GM19397 (cell line): ENCODE measurements around the gene MMP24OS.

Experiments used
- ATAC-seq: cut with Tn5 transposase; IDR thresholded peaks from one replicate; pipeline ENCODE4 v1.9.1; 2021; ENCODE audit warnings: mild to moderate bottlenecking, moderate library complexity; ENCODE audit not compliant: unreplicated experiment

Gene MMP24OS

DNA sequence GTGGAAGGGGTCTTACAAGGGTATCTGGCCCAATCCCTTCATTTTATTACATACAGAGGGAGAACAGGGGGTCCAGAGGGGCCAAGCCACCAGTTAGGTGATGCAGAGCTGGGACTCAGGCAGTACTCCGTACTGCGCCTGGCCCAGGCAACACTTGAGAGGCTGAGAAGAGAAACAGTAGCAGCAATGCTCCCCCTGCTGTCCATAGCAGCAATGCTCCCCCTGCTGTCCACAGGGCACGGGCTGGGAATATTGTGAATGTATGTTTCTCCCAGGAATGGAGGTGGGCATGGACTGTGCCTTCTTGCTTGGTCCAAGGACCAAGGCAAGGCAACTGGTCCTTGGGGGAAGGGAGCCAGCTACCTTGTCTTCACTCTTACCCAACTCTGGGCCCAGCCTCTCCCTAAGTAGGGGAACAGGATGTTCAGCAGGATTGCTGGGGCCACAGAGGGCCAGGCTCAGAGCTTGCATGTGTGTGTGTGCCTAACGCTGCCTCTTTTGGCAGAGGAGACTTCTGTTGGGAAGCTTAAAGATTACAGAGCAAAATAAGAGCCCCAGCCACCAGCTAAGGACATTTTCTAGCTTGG, 29.1 kb upstream of the MMP24OS start:
- no peak for ATAC-seq

DNA sequence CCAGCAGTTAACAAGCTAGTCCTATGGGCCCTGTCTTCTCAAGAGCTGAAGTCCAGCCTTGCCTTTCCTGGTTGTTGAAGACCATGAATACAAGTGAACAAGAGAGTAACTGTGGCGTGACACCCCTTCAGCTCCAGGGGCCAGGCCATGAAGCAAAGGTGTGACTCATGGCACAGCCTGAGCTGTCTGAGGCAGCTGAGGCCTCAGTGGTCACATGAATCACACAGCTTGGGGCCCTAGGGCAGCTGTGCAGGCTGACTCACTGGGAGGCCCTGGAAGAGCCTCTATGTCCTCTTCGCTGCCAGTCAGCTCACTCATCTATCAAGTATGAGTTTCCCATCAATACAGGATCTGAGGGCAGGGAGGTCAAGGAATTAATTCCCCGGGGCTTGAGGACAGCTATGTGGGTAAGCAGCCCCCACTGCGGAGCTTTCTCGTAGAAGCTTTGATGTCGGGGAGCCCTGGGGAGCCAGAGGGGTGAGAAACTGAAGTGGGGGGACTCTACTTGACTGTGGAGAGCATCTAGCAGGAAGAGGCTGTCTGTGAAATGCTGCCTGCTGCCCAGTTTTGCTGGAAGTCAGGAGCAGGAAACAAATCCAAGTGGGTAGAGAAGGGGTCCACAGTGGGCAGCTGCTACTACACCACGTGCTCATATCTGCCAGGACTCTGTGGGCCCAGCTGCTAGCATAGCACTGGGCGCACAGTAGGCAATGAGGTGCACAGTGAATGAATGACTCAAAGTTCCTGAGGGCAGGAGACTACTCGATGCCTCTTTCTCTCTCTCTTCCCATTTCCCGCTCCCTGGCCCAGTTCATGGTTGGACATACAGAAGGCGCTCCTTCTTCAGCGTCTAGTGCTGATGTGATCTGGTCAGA, 28.0 kb upstream of the MMP24OS start:
- no peak for ATAC-seq

DNA sequence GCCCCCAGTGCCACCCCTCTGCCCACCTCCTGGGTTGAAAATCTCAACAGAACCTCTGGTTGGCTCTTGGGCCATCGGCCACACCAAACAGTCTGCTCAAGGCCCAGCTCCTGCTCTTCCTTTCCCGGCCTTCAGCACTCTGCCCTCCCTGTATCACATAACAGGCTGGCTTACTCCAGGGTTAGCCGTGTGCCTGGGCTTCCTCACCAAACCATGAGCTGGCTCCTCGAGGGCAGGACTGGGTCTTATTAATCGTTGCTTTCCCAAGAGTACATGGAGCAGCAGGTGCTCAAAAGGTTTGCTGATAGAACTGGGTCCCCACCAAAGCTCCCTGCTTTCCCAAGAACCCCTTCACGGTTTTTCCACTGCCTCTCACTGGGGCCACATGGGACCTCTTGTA, 27.0 kb upstream of the MMP24OS start:
- ATAC-seq = no peak

DNA sequence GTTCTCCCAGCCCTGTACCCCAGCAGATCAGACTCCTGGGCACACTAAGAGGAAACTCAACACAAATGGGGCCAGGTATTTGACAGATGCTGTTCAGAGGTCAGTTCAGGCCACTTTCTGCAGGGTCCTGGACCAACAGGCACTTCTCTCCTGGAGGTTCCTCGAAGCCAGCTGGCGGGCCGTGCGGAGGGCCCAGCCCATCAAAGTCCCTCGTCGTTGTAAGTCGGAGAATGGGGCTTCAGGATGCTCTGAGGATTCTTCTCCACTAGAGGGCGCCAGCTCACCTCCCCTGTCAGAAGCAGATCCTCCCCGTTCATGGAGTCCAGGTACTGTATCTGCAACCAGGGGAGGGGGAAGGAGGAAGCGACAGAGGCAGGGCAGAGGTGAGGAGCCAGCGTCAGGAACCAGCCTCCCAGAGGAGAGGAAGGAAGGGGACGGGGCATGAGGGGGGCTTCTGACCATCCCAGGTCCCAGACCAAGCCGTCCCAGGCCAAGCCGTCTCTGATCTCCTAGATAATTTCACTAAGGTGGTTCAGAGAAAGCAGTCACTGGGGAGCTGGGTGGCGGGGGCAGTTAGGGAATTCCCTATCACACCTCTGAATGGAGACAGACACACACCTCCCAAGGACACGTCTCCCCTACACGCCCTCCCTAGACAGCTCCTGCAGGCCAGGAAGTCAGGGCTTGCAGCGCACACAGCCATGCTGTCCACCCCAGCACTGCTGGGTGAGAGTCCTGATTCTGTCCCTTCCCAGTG, 26.0 kb upstream of the MMP24OS start:
- ATAC-seq = no peak

DNA sequence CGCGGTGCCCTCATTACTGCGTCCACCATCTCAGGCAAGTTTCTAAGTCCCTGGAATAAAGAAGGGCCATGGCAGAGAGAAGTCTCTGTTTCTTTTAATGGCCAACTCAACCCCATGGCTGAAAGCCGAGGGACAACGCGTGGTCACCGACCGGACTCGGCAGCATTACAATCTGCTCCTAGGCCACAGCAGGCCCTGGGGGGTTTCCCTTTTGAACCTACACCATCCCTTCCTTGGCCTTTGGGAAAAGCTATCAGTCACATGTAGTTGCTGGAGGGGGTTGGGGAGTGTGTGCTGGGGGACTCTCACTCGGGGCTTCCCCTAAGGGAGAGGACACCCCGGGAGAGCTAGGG, 25.4 kb upstream of the MMP24OS start:
- no peak for ATAC-seq

DNA sequence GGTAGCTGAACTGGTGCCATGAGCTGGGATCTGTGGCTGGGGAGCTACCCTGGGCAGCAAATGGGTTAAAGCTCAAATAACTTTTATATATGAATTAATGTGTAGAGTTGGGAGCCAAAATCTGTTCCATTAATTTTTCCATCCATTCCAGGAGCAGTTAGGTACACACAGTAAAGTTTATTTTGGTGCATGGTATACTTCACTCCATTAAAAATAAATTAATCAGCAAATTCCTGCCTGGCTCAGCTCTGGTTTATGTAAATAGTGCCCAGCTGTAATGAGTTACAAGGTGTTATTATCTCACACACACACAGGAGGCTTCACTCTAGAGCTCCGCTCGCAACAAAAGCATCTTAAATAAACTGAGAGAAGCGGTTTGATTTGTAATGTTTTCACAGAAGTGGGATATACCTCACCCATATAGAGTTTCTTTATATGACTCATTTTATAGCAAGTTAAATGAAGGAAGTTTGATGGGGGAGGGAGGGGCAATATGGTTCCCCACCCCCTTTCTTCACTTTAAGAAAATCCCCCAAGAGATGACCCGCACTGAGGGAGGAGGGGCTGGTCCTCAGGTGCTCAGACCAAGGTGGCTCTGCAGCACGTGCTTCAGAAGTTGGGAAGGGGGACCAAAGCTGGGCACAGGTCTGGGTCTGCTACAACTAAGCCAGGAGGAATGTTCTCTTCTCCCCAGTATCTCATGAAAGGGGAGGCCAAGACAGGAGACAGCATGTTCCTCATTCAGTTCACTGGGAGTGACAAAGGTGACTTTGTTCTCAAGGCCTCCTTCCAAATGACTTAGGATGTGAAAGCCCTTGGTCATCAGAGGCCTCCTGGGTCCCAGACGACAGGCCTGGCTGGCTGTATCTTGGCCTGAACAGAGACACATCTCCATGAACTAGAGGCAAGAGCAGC, 24.8 kb upstream of the MMP24OS start:
- no peak for ATAC-seq

DNA sequence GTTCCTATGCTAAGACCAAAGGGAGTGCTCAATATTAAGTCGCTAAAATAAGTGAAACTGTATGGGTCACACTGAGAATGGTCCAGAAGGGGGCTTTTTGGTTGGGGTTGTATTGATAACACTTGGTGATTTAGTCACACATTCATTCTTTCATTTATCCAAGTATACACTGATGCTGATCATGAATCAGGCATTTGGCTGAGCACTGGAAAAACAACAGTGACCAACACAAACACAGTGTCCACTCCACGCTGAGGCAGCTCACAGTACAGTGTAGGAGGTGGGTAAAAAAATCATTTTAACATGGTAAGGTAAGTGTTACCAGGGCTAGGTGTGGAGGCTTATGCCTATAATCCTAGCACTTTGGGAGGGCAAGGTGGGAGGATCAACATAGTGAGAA, 23.5 kb upstream of the MMP24OS start:
- ATAC-seq = no peak

DNA sequence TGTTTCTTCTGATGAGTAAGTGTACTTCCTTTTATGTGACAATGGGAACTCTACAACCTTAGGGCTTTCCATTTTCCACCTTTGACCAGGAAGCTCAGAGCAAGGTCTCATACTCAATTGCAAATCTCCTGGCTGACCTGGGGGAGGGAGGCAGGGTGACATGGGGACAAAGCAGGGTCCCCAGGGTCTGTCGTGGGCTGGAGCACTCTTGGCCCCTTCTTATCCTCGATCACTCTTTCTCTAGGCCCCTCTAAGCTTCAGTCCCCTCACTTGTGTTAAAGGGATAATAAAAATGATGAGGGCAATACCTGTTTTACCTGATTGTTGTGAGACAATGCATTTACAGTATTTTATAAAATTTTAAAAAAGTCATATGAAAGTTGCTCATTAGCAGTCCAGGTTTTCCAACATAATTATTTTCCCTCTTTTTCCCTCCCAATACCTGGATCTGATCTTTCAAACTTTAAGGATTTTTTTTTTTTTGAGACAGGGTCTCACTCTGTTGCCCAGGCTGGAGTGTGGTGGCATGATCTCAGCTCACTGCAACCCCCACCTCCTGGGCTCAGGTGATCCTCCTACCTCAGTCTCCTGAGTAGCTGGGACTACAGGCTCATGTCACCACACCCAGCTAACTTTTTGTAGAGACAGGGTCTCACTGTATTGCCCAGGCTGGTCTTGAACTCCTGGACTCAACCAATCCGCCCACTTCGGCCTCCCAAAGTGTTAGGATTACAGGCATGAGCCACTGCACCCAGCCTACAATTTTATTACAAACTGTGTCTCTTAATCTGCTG, 22.7 kb upstream of the MMP24OS start:
- no peak for ATAC-seq

DNA sequence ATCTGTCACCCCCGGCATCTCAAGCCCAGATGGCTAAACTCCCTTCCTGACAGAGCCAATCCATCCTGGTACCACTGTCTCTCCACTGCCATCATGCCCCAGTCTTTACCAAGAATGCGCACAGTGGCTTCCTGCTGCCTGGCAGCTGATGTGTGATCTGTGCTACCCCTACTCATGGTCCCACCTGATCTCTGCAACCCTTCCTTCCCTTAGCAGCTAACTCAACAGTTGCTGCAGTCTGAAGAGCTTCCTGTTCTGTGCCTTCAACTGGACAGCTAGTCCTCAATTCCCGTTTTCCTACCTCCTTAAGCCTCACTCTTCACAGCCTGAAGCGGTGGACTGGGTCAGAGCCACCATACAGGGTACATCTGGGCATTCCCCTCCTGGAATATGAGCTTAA, 21.9 kb upstream of the MMP24OS start:
- no peak for ATAC-seq

DNA sequence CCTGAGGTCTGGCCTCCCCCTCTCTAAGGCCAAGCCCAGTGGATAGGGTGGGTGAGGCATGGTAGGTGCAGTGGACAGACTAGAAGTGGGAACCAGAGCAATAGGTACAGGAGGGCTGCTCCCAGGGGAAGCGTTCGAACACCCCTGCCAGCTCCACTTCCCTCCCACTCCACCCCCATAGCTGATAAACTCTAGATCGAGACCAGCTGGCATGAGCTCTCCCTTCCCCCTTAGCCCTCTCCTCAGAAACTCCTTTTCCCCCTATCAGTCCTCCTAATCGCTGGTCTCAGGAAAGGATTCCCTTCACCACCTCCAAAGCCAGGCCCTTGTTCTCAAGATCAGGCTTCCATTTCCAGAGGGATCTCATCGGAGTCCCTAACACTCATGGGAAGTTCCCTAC, 20.3 kb upstream of the MMP24OS start:
- no peak for ATAC-seq

DNA sequence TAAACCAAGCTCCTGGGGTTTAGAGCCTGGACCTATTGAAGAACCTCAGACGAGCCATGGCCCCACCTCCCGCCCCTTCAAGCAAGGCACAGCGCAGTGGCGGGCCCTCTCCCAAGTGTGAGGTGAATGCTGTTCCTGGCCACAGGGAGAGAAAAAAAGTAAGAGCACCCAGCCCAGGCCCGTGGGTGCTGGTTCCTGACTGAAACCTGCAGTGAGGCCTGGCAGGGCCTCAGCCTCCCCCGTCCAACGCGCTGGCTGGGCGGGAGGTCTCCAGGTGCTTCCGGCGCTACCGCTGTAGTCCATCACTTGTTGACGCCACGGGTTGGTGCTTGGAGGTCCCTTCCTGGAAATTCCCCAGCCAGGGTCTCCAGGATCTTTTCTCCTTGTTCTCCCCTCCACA, 19.8 kb upstream of the MMP24OS start:
- ATAC-seq = no peak

DNA sequence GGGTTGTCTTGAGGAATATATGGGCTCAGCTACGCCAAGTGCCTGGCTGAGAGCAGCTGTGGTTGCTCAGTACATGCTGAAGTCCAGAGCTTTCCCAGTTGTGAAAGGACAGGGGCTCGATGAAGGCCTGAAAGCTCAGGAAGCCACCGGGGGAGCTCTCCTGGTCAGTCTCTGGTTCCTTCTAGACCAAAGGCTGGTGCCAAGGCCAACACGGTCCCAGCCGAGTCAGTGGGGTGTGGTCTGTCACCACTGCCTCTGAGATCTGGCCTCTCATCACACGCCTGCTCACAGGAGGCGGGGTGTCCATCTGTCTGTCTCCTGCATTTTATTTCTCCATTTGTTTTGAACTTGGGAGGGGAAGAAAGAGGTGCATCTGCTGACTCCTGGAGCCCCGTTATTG, 19.2 kb upstream of the MMP24OS start:
- ATAC-seq = no peak

DNA sequence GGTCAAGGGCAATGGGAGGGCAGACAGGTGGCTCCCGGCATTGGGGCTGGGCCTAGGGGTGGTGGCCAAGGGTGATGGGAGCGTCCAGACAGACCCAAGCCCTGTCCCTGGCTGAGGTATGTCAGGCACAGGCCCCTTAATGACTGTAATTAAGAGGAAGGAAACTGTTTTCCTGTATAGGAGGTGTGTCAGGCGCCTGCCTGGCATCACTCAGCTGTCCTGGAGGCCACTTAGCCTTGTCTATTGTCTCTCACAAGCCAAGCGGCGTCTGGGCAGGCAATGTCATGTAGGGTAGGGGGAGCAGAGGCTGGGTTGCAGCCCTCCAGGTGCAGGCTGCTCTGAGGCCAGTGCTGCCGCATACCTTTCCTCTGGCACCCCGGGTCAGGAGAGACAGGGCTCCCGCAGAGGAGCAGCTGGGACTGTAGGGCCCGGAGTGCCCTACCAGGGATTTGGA, 18.2 kb upstream of the MMP24OS start:
- ATAC-seq = no peak

DNA sequence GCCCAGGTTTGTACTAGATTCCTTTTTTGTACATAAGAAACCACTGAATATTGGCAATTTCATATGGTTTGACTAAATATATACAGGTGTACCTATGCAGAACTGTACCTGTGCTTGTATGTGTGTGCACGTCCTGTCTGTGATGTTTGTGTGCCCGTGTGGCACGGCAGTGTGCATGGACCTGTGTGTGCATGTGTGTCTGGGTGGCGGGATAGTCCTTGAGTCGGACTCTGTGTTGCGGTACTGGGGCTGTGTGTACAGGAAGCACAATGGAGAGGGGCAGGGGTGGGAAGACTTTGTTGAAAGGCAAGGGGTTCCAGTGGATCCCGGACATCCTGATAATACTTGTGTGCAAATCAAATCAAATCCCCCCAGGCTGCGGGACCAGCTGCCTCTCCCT, 17.8 kb upstream of the MMP24OS start:
- ATAC-seq = no peak

DNA sequence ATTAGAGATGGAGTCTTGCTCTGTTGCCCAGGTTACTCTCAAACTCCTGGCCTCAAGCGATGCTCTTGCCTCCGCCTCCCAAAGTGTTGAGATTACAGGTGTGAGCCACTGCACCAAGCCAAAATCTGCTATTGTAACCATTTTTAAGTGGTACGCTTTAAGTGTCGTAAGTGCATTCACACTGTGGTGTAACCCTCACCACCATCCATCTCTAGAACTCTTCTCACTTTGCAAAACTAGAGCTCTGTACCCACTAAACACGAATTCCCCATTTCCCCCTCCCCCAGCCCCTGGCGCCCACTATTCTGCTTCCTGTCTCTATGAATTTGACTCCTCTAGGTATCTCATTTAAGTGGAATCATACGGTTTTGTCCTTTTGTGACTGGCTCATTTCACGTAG, 17.1 kb upstream of the MMP24OS start:
- no peak for ATAC-seq

DNA sequence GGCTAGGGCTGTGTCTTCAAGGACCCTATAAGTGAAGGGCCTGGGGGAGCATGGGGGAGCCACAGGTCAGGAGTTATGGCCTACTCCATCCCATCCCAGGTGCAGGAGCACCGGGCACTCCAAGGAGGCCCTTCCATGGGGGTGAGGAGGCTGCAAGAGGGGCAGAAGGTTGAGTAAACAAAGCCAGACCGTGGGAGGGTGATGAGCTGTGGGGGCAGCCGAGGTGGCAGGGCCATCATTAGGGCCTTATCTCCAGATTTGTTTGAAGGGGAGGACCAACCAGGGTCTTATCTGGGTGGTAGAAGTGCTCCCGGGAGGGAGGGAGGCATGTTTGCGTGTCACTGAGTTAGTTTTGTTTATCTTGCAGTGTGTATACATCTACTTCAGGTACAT, 16.4 kb upstream of the MMP24OS start:
- ATAC-seq = no peak

DNA sequence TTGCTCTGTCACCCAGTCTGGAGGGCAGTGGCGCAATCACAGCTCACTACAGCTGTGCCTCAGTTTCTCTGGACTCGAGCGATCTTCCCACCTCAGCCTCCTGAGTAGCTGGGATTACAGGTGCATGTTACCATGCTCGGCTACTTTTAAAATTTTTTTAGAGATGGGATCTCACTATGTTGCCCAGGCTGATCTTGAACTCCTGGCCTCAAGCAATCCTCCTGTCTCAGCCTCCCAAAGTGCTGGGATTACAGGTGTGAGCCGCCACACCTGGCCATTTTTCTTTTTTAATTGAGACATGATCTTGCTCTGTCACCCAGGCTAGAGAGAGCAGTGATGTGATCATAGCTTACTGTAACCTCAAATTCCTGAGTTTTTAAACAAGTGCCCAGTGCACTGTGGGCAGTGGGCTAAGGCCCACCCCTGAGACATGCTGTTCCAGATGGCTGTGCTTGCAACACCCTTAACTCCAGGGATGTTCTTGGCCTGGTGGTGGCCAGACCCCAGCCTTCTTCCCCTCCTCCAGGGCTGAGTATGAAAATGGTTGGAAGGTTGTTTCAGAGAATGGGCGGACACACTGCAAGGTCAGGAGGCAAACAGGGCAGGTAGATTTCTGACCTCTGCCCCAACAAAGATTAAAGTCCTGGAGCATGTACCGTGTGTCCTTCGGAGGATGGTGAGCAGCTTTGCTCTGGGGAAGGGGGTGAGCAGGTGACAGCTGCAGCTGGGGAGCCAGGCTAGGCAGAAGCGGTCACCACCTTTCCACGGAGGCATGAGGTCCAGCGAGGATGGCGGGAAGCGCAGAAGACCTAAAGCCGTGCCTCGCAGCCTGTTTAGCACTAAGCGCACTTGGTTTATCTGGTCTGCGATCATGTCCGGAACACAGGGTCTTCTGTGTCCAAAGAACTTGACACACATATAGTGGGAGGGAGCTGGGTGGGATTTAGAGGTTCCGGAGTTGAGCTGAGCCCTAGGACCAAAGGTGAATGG, 15.7 kb upstream of the MMP24OS start:
- no peak for ATAC-seq

DNA sequence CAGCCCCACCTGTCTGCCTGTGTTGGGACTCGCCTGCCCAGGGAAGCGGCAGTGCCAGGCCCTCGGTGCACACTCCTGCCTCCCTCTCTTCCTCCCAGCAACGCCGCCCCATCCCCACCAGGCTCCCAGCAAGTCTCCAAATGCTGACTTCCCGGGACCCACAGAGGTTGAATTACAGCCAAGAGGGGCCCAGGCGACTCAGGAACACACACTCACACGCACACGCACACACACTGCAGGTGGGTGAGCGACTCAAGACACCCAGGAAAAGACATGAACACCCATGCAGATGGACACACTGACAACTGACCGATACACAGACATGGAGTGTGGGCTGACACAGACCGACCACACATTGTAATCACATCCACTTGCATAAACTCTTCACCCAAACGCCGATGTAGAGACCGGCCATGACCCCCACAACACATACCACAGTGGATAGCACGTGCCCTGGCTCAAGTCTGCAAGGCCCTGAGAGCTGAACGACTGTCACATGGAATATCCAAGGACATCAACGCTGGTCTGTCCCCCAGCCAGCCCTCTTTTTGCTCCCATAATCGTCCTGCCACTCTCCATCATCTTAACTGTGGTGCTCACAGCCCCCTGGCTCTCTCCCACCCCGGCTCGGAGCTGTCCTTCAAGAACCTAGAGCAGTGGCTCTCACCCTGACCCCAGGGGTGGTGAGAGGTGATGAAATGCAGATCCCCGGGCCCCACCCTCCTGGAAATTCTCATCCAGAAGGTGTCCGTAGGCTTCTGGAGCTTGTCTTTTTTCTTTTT, 14.8 kb upstream of the MMP24OS start:
- ATAC-seq = no peak
